ENCODE data around the gene TOMM20. TPM values are rescaled to one million over a fixed set of nuclear protein-coding genes. Genes with fewer than 3 reads are reported as not detected.

TOMM20 gene
- total and polyA plus RNA-seq, 9 of the 15 experiments (the other 6 are each of a cell fraction or from before 2014, with no cell fraction given): 70.6 to 334 (median 159) TPM

DNA sequence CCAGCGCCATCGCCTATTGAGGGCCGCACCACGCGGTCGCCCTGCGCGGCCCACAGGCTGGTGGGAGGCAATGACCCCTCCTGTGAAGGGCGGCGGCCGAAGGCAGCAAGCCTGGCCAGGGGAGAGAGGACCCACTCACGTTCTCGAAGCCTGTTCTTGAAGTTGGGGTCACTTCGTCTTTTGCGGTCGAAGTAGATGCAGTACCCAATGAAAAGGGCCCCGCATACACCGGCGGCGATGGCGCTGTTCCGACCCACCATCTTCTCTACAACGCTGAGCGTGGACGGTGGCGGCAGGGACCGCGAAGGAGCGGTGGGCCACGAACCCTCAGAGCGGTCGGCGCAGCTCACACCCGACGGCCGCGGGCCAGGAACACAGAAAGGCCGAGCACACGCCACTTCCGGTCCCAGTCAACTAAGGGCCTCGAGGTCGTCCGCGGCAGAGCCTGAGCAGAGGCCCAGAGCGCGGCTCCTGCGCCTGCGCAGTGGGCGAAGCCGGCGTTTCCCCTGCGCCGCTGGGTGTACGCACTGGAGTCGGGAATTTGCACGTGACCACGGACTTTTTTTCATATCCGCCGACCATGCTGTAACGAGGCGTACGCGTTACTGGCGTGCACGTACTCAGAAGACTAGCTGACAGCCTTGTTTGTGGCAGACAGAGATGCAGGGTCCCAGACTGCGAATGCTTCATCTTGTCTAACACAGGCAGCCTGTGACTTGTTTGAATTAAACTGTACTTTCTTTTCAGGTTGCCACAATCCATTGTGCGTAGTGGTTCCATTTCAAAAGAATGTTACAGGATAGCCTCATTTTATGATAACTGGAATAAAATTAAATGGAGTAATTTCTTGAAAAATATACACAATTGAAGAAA is at the start of gene TOMM20 (continued):
- TF ChIP-seq ZNF76 (CRISPR knock-in tag; IDR thresholded peaks at IDR 0.05; ENCODE audit: borderline replicate concordance): no peak
- TF ChIP-seq NELFE (IDR thresholded peaks at IDR 0.05; ENCODE audit: insufficient read depth, insufficient read length): no peak
- peak; percentile 48 for TF ChIP-seq NCOA6 (IDR thresholded peaks at IDR 0.05)
- TF ChIP-seq, protein P1, sequence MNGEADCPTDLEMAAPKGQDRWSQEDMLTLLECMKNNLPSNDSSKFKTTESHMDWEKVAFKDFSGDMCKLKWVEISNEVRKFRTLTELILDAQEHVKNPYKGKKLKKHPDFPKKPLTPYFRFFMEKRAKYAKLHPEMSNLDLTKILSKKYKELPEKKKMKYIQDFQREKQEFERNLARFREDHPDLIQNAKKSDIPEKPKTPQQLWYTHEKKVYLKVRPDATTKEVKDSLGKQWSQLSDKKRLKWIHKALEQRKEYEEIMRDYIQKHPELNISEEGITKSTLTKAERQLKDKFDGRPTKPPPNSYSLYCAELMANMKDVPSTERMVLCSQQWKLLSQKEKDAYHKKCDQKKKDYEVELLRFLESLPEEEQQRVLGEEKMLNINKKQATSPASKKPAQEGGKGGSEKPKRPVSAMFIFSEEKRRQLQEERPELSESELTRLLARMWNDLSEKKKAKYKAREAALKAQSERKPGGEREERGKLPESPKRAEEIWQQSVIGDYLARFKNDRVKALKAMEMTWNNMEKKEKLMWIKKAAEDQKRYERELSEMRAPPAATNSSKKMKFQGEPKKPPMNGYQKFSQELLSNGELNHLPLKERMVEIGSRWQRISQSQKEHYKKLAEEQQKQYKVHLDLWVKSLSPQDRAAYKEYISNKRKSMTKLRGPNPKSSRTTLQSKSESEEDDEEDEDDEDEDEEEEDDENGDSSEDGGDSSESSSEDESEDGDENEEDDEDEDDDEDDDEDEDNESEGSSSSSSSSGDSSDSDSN (IDR thresholded peaks at IDR 0.05; ENCODE audit: borderline replicate concordance in 1 of 2, low read depth in 2 of 2, low read length in 2 of 2): peak; percentile 93 to 96
- TF ChIP-seq MEF2D (tag; conservative IDR thresholded peaks at IDR 0.05; ENCODE audit: low read depth): no peak
- peak; percentile 99 for TF ChIP-seq ZFX (CRISPR knock-in tag; IDR thresholded peaks at IDR 0.05)
- TF ChIP-seq ZNF445 (CRISPR knock-in tag; IDR thresholded peaks at IDR 0.05; ENCODE audit: low read depth): no peak
- TF ChIP-seq NCOA1 (IDR thresholded peaks at IDR 0.05; ENCODE audit: low read depth): 0 out of 2 replicates have a peak, but pooled peaks have one; percentile 36
- TF ChIP-seq, protein P2, sequence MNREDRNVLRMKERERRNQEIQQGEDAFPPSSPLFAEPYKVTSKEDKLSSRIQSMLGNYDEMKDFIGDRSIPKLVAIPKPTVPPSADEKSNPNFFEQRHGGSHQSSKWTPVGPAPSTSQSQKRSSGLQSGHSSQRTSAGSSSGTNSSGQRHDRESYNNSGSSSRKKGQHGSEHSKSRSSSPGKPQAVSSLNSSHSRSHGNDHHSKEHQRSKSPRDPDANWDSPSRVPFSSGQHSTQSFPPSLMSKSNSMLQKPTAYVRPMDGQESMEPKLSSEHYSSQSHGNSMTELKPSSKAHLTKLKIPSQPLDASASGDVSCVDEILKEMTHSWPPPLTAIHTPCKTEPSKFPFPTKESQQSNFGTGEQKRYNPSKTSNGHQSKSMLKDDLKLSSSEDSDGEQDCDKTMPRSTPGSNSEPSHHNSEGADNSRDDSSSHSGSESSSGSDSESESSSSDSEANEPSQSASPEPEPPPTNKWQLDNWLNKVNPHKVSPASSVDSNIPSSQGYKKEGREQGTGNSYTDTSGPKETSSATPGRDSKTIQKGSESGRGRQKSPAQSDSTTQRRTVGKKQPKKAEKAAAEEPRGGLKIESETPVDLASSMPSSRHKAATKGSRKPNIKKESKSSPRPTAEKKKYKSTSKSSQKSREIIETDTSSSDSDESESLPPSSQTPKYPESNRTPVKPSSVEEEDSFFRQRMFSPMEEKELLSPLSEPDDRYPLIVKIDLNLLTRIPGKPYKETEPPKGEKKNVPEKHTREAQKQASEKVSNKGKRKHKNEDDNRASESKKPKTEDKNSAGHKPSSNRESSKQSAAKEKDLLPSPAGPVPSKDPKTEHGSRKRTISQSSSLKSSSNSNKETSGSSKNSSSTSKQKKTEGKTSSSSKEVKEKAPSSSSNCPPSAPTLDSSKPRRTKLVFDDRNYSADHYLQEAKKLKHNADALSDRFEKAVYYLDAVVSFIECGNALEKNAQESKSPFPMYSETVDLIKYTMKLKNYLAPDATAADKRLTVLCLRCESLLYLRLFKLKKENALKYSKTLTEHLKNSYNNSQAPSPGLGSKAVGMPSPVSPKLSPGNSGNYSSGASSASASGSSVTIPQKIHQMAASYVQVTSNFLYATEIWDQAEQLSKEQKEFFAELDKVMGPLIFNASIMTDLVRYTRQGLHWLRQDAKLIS (CRISPR knock-in tag; IDR thresholded peaks at IDR 0.05): peak; percentile 82
- TF ChIP-seq, protein P3, sequence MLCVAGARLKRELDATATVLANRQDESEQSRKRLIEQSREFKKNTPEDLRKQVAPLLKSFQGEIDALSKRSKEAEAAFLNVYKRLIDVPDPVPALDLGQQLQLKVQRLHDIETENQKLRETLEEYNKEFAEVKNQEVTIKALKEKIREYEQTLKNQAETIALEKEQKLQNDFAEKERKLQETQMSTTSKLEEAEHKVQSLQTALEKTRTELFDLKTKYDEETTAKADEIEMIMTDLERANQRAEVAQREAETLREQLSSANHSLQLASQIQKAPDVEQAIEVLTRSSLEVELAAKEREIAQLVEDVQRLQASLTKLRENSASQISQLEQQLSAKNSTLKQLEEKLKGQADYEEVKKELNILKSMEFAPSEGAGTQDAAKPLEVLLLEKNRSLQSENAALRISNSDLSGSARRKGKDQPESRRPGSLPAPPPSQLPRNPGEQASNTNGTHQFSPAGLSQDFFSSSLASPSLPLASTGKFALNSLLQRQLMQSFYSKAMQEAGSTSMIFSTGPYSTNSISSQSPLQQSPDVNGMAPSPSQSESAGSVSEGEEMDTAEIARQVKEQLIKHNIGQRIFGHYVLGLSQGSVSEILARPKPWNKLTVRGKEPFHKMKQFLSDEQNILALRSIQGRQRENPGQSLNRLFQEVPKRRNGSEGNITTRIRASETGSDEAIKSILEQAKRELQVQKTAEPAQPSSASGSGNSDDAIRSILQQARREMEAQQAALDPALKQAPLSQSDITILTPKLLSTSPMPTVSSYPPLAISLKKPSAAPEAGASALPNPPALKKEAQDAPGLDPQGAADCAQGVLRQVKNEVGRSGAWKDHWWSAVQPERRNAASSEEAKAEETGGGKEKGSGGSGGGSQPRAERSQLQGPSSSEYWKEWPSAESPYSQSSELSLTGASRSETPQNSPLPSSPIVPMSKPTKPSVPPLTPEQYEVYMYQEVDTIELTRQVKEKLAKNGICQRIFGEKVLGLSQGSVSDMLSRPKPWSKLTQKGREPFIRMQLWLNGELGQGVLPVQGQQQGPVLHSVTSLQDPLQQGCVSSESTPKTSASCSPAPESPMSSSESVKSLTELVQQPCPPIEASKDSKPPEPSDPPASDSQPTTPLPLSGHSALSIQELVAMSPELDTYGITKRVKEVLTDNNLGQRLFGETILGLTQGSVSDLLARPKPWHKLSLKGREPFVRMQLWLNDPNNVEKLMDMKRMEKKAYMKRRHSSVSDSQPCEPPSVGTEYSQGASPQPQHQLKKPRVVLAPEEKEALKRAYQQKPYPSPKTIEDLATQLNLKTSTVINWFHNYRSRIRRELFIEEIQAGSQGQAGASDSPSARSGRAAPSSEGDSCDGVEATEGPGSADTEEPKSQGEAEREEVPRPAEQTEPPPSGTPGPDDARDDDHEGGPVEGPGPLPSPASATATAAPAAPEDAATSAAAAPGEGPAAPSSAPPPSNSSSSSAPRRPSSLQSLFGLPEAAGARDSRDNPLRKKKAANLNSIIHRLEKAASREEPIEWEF (CRISPR knock-in tag; IDR thresholded peaks at IDR 0.05): peak; percentile 48; the same call in 1 of the 2 replicates
- TF ChIP-seq ZNF146 (CRISPR knock-in tag; IDR thresholded peaks at IDR 0.05; ENCODE audit: unreplicated experiment): peak; percentile 21
- TF ChIP-seq, protein P4, sequence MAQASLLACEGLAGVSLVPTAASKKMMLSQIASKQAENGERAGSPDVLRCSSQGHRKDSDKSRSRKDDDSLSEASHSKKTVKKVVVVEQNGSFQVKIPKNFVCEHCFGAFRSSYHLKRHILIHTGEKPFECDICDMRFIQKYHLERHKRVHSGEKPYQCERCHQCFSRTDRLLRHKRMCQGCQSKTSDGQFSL (CRISPR knock-in tag; IDR thresholded peaks at IDR 0.05): 0 out of 2 replicates have a peak, but pooled peaks have one; percentile 47
- TF ChIP-seq, protein P4 (tag; IDR thresholded peaks at IDR 0.05): no peak
- TF ChIP-seq DACH1 (IDR thresholded peaks at IDR 0.05; ENCODE audit: partially characterized antibody): no peak
